Measurements from ENCODE around the gene PLS1.

DNA sequence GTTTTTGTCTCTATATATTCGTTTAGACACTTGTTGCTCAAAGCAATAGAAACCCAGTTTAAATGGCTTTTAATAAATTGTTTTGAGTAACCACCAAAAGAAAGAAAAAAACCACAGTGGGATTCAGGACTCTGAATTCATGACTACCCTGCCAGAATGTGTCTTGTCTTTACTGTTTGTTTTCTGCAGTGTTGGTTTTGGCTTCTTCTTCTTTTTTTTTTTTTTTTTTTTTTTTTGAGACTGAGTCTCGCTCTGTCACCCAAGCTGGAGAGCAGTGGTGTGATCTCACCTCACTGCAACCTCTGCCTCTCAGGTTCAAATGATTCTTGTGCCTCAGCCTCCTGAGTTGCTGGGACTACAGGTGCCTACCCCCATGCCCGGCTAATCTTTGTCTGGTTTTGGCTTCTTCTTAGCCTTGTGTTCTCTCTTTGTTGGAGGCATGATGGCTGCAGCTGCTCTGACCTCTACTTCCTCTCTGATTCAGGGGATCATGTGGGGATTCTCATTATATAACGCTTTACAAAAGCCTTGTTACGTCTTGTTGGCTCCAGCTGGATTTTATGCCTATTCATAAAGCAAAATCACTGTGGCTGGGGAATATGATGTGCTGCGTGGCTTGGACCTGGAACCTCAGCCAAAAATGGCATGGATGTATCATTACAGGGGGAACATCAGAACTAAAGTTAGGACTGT, 54.0 kb downstream of the PLS1 start:
- no peak for TF ChIP-seq EZH2 (IDR thresholded peaks at IDR 0.05; ENCODE audit: borderline replicate concordance, low read depth, low read length, severe bottlenecking)
- TF ChIP-seq, protein P1, sequence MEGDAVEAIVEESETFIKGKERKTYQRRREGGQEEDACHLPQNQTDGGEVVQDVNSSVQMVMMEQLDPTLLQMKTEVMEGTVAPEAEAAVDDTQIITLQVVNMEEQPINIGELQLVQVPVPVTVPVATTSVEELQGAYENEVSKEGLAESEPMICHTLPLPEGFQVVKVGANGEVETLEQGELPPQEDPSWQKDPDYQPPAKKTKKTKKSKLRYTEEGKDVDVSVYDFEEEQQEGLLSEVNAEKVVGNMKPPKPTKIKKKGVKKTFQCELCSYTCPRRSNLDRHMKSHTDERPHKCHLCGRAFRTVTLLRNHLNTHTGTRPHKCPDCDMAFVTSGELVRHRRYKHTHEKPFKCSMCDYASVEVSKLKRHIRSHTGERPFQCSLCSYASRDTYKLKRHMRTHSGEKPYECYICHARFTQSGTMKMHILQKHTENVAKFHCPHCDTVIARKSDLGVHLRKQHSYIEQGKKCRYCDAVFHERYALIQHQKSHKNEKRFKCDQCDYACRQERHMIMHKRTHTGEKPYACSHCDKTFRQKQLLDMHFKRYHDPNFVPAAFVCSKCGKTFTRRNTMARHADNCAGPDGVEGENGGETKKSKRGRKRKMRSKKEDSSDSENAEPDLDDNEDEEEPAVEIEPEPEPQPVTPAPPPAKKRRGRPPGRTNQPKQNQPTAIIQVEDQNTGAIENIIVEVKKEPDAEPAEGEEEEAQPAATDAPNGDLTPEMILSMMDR (IDR thresholded peaks at IDR 0.05; ENCODE audit: borderline replicate concordance, extremely low read depth, low read length, poor library complexity, severe bottlenecking), result no peak
